Colonic mucosa (tissue), 4 donors: ENCODE measurements around the gene JCHAIN. TPM values are rescaled to one million over a fixed set of nuclear protein-coding genes. Genes with fewer than 3 reads are reported as not detected.
"Not testable (repeated sequence)": the region's sequence is repeated elsewhere in the genome, so short reads cannot be mapped to it uniquely, and the experiment has no call there.

Experiments
- DNase-seq: peaks from one replicate; pipeline ENCODE4 v3.0.0-alpha.2; 2020
- H3K27ac ChIP-seq: fragments of 200-600 bp; one replicate; pipeline ENCODE4 v1.8.0; 2021
- H3K27me3 ChIP-seq: fragments of 200-600 bp; one replicate; pipeline ENCODE4 v1.8.0; 2021
- H3K36me3 ChIP-seq: fragments of 200-600 bp; one replicate; pipeline ENCODE4 v1.8.0; 2021
- H3K4me1 ChIP-seq: fragments of 200-600 bp; one replicate; pipeline ENCODE4 v1.8.0; 2021; ENCODE audit warnings: mild to moderate bottlenecking
- H3K4me3 ChIP-seq: fragments of 200-600 bp; one replicate; pipeline ENCODE4 v1.8.0; 2021
- H3K9ac ChIP-seq, 2 donors: one replicate each; pipeline ENCODE4 v1.7.0; 2013; ENCODE audit warnings: control low read depth in 2 of 2, low read depth in 2 of 2, low read length in 2 of 2
- H3K9me3 ChIP-seq: fragments of 200-600 bp; one replicate; pipeline ENCODE4 v1.8.0; 2021
- CTCF ChIP-seq: fragments of 200-600 bp; IDR thresholded peaks from one replicate; pipeline ENCODE4 v1.8.0; 2022; ENCODE audit warnings: antibody characterized with exemption, mild to moderate bottlenecking
- intact Hi-C: fragments of 100-400 bp; cut with DNase I; formaldehyde crosslinking; loops from one replicate; pipeline ENCODE4 v1.14.1; 2022
- total RNA-seq, 2 donors: library from RNA; stranded (reverse); fragmentation: NEBNext Ultra II Directional in 1 of 2; extraction: Animal tissue kit (Norgen Biotek cat#: 25700) in 1 of 2; gene quantifications; one replicate each; pipeline ENCODE4 v1.2.1, GENCODE V29; 2021
- donor health status: healthy.
- donor health status: DM: no; HTN: no; CAD: no.
- donor health status: DM: no; HTN: no; CAD: no.

The JCHAIN gene
- total RNA-seq, 2 donors from 2014 or later = 392 to 396 TPM

GRCh38 chr4:70670332-70671014 lies 4.2 kb upstream of the JCHAIN start:
- no peaks in the 10 kb centered on the region for H3K27me3 ChIP-seq
- TF ChIP-seq CTCF = no peak
- H3K36me3 ChIP-seq = no peaks in the 10 kb centered on the region
- no peak for DNase-seq
- no peak overlapping the region for H3K9ac ChIP-seq
- intact Hi-C loops = no loop called here
- H3K27ac ChIP-seq = no peak overlapping the region
- no peak overlapping the region for H3K4me3 ChIP-seq
- H3K4me1 ChIP-seq = no peaks in the 10 kb centered on the region
- H3K9me3 ChIP-seq = no peaks in the 10 kb centered on the region

DNA sequence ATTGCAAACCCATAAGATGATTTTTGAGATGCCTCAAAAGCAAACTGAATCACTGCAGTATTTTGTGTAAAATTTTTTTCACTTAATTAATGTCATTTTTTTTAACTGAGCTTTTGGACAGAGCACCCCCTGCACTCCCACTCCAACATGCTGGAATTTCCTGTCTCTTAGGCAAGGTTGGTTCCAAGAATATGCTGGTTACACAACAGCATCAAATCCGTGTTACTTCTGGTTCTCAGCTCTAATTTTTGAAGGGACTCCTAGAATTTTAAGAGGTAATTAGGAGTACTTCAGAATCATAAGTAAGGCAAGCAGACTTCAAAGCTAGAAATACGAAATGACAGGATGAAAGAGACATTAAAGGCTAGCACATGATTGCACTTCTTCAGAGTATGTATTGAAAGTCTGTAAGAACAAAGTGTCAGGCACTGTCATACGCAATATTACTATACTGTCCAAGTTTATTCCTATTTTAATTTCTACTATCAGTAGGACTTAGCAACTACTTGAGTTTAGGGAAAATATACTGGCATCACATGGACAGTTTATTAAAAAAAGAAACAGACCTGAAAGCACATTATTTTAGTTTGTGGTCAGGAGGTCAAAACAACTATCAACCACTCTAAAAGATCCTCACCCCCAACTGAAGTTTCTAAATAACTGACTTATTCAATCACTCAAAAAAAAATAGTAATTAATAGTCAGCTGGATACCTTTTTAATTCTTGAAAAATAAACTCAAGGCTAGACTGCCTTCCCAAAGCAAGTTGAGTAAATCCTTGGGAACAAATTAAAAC lies 1.6 kb upstream of the JCHAIN start:
- intact Hi-C loops = no loop called here
- H3K4me3 ChIP-seq = no peak overlapping the region
- H3K36me3 ChIP-seq = no peaks in the 10 kb centered on the region
- H3K27me3 ChIP-seq = no peaks in the 10 kb centered on the region
- H3K27ac ChIP-seq = no peak overlapping the region
- no peaks in the 10 kb centered on the region for H3K4me1 ChIP-seq
- no peaks in the 10 kb centered on the region for H3K9me3 ChIP-seq
- no peak for DNase-seq
- no peak overlapping the region for H3K9ac ChIP-seq
- no peak for TF ChIP-seq CTCF

DNA sequence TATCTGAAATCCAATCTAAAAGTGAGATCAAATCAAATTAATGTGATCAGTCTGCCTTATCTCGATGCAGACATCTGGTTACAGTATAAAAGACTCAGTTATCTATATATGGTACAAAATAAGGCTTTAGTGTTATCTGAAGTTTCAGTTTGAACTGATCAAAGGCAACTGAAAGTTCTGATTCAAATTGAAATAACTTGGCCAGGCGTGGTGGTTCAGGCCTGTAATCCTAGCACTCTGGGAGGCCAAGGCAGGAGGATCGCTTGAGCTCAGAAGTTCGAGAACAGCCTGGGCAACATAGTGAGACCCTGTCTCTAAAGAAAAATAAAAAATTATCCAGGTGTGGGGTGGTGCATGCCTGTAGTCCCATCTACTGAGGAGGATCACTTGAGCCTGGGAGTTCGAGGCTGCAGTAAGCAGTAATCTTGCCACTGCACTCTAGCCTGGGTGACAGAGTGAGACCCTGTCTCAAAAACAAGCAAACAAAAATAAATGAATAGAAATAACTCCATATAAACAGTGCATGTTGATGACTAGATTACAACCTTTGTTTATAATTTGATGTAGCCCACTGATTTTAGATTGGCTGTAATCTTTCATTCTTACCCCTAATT lies 4.9 kb downstream of the JCHAIN start:
- H3K4me3 ChIP-seq, H3K9me3 ChIP-seq, H3K27ac ChIP-seq, H3K27me3 ChIP-seq, H3K4me1 ChIP-seq, H3K36me3 ChIP-seq, intact Hi-C loops, H3K9ac ChIP-seq, DNase-seq: not testable (repeated sequence)

DNA sequence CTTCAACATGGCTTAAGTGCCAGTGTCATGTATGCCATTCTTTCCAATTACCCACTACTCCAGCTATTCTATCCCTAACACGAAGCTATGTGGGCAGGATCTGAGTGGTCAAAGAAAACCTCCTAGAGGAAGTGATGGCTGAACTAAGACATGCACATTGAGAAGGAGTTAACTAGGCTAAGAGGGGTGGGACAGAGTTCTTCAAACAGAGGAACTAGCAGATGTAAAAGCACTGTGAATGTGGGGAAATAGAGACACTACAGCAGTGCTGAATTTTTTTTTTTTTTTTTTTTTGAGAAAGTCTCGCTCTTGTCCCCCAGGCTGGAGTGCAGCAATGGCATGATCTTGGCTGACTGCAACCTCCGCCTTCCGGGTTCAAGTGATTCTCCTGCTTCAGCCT lies 6.2 kb downstream of the JCHAIN start:
- Histone ChIP-seq H3K4me3 (no peak overlapping the region), H3K4me1 (no peaks in the 10 kb centered on the region), H3K9me3 (no peaks in the 10 kb centered on the region), H3K9ac (no peak overlapping the region), H3K27me3 (no peaks in the 10 kb centered on the region), H3K27ac (no peak overlapping the region), H3K36me3 (no peaks in the 10 kb centered on the region)
- no peak for DNase-seq
- no peak for TF ChIP-seq CTCF
- intact Hi-C loops = no loop called here

GRCh38 chr4:70658418-70658817 lies 7.9 kb downstream of the JCHAIN start:
- no peaks in the 10 kb centered on the region for H3K9me3 ChIP-seq
- TF ChIP-seq CTCF = no peak
- DNase-seq = no peak
- intact Hi-C loops = no loop called here
- H3K36me3 ChIP-seq = no peaks in the 10 kb centered on the region
- H3K9ac ChIP-seq = no peak overlapping the region
- no peaks in the 10 kb centered on the region for H3K27me3 ChIP-seq
- H3K27ac ChIP-seq = no peak overlapping the region
- no peak overlapping the region for H3K4me3 ChIP-seq
- no peaks in the 10 kb centered on the region for H3K4me1 ChIP-seq
